Measurements from ENCODE around the gene MSI2. TPM values are rescaled to one million over a fixed set of nuclear protein-coding genes. Genes with fewer than 3 reads are reported as not detected.

MSI2 gene
- total RNA-seq, 1 experiment from 2014 or later: 85.2 TPM

GRCh38 chr17:57404073-57404472 is 147.8 kb downstream of the MSI2 start:
- in situ Hi-C loops (cut with HindIII; ENCODE audit: low pct_unique_long_range_greater_than_20kb, low sequenced_read_pairs): loop anchor here (10.0 kb wide), 1 partner anchor 179 kb away; no protein-coding TSS in a partner anchor

DNA sequence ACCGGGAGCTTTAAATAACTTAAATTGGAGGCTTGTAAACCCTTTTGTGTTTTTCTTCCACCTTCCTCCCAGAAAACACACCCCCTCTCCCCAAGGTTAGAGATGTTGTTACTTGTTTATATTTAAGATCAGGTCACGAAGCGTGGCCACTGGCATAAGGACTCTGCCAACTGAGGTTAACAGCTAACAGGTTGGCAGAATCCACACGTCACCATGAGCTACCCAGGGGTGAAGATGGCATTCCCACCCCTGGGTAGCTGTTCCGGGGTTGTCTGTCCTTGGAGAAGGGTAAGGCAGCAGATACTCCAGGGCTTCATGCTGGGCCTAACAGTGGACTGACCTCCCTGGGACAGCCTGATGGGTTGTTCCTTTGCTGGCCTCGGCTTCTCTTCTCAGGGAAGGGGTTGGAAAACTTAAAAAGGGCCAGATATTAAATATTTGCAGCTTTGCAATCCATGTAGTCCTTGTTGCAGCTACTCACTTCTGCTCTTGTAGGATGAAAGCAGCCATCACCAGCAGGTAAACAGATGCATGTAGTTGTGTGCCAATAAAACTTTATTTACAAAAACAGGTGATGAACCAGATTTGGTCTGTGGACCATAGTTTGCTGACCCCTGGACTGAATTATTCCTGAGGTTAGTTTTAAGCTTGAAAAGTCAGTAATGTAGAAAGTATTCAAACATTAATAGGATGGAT is 148.6 kb downstream of the MSI2 start:
- in situ Hi-C loops (cut with HindIII; ENCODE audit: low pct_unique_long_range_greater_than_20kb, low sequenced_read_pairs): loop anchor here (10.0 kb wide), 1 partner anchor 180 kb away; no protein-coding TSS in a partner anchor
- DNase-seq (ENCODE audit: low read depth, low spot score): no peak

More at GRCh38 chr17:57404073-57404472, 147.8 kb downstream of the MSI2 start:
- peak; percentile 66 for DNase-seq (ENCODE audit: low read depth, low spot score)

DNA sequence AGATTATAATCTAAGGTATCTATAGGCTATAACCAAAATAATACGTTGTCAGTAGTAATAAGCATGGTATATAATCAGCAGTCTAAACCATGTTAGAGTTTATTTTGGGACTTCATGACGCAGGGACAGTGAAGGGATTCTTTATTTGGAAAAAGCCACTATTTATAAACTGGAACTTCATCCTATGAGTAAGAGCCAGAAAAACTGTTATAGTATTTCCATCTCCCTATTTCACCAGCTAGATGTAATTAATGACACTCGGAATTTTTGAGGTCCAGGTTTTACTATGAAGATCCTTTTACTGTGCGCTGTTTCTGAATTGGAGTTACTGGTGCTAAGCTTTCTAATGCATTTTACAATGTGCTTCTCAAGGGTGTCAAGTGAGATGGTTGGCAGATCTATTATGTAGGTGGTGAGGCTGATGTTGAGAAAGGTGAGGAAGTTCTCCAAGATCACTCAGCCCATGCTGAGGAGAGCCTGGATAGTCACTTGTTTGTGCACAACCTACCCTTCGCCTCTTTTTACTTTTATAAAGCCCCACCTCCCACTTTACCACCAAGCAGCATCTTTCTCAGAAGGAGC is 149.3 kb downstream of the MSI2 start:
- in situ Hi-C loops (cut with HindIII; ENCODE audit: low pct_unique_long_range_greater_than_20kb, low sequenced_read_pairs): loop anchor here (10.0 kb wide), 1 partner anchor 181 kb away; no protein-coding TSS in a partner anchor

DNA sequence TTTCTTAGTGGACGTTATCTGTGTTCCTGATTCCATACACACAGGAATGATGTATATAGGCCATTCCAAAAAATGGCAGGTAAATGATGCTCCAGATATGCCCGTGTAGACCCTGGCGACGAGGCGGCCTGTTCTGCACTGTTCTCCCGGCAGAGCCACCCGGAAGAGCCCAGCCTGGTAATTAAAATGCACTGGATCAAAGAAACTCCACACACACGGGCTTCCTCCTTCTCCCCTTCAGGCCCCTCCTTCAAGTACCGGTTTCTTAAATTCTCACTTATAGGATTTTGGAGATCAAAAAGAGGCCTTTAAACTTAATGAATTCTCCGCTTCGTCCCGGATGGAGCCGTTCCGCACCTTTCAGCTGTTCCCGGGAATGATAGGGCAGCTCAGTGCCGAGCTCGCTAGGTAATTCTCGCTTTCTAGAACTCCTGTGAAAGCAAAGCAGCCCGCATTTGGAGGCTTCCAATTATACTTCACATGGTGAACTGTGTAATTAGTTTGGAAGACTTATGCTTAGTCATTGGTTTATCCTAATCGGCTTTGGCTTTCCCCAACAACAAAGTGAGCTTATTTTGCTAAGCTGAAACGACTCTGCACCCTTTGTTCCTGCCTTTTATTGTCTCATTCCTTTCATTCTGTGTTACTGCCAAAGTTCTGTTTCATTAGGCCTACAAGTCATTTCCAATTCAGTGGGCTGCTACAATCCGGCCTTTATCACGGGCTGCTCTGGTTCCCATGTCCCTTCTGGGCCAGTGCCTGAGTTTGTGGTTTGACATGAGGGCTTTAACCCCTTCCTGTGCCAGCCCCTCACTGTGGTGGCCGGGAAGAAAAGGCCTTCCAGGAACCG is 150.0 kb downstream of the MSI2 start:
- peak; percentile 23 for DNase-seq (ENCODE audit: low read depth, low spot score)
- in situ Hi-C loops (cut with HindIII; ENCODE audit: low pct_unique_long_range_greater_than_20kb, low sequenced_read_pairs): loop anchor here (10.0 kb wide), 1 partner anchor 182 kb away; no protein-coding TSS in a partner anchor

More for the DNA sequence above, 149.3 kb downstream of the MSI2 start:
- DNase-seq (ENCODE audit: low read depth, low spot score): no peak

GRCh38 chr17:57406981-57407286 is 150.6 kb downstream of the MSI2 start:
- in situ Hi-C loops (cut with HindIII; ENCODE audit: low pct_unique_long_range_greater_than_20kb, low sequenced_read_pairs): loop anchor here (10.0 kb wide), 1 partner anchor 182 kb away; no protein-coding TSS in a partner anchor
- DNase-seq (ENCODE audit: low read depth, low spot score): no peak

GRCh38 chr17:57407287-57408070 is 151.2 kb downstream of the MSI2 start:
- in situ Hi-C loops (cut with HindIII; ENCODE audit: low pct_unique_long_range_greater_than_20kb, low sequenced_read_pairs): loop anchor here (10.0 kb wide), 1 partner anchor 183 kb away; no protein-coding TSS in a partner anchor
- peak; percentile 37 for DNase-seq (ENCODE audit: low read depth, low spot score)

DNA sequence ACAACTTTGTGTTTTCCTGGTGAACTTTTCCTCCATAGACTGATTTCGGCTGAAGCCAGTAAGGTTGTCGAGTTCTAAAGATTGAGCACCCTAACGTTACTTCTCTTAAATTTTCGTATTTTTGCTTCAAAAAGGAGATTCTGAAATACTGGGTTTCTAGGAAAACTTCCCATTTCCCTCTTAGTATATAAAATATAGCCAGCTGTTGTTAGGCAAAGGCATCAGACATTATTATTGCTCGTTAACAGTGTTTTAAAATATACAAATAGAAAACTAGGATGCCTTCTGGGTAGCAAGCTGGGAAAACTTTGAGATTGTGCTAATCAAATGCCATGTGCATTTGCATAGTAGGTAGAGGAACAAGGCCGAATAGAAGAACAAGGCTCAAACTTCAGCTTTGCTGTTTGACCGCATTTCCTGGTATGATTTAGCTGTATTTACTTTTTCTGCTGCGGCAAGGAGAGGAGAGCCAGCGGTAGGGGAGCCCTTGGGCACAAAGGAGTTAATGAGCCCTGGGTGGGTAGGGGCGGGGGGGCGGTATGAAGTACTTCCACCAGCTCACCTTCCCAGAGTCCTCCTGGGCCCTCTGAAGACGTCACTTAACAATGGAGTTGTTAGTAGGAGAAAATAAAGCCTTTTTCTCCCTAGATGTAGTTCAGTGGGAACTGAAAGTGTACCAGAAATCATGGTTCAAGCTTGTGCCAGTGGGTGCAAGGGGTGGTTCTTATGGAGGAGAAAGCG is 151.9 kb downstream of the MSI2 start:
- no peak for DNase-seq (ENCODE audit: low read depth, low spot score)
- in situ Hi-C loops (cut with HindIII; ENCODE audit: low pct_unique_long_range_greater_than_20kb, low sequenced_read_pairs): loop anchor here (10.0 kb wide), 1 partner anchor 183 kb away; no protein-coding TSS in a partner anchor

GRCh38 chr17:57410169-57410568 is 153.8 kb downstream of the MSI2 start:
- in situ Hi-C loops (cut with HindIII; ENCODE audit: low pct_unique_long_range_greater_than_20kb, low sequenced_read_pairs): no loop called here
- DNase-seq (ENCODE audit: low read depth, low spot score): no peak

DNA sequence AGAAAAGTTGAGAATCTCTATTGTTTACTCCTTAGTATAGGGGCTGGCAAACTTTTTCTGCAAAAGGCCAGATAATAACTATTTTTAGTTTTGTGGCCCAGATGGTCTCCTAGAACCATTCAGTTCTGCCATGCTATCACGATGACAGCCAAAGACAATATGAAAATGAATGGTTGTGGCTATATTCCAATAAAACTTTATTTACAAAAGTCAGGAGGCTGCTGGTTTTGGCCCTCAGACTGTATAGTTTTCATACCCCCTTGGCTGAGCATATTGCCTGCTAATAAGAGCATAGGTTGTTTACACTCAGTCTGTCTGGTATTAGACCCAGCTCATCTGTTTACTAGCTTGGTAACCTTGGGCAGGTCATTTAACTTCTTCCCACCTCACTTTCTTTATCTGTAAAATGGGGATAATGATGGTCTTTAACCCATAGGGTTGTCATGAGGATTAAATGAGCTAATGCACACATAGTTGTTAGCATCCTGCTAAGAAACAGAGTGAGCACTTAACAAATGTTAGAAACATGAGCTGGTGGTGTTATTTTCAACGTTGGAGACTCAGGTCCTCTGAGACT is 156.3 kb downstream of the MSI2 start:
- in situ Hi-C loops (cut with HindIII; ENCODE audit: low pct_unique_long_range_greater_than_20kb, low sequenced_read_pairs): no loop called here

GRCh38 chr17:57413848-57414651 is 157.7 kb downstream of the MSI2 start:
- in situ Hi-C loops (cut with HindIII; ENCODE audit: low pct_unique_long_range_greater_than_20kb, low sequenced_read_pairs): no loop called here

More for the DNA sequence above, 156.3 kb downstream of the MSI2 start:
- no peak for DNase-seq (ENCODE audit: low read depth, low spot score)

DNA sequence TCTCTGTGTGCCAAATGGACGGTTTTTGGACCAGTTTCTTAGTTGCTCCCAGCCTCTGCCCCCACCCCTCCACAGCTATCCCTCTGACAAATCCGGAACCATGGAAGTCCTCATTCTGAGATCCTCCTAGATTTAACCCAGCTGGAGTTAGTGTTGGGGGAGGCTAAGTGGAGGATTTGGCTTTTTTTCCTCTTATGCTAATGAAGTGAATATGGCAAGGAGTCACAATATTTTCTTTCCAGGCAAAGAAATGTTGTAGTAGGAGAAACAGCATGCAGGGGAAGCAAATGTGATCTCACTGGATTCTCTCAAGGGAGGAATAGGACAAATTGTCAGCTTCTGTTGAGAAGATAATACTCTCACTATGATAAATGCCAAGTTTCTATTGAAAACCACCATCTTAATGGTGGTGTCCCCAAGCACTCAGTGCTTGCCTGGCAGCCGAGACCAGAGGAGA is 159.5 kb downstream of the MSI2 start:
- DNase-seq (ENCODE audit: low read depth, low spot score): no peak
- in situ Hi-C loops (cut with HindIII; ENCODE audit: low pct_unique_long_range_greater_than_20kb, low sequenced_read_pairs): no loop called here

More at GRCh38 chr17:57413848-57414651, 157.7 kb downstream of the MSI2 start:
- no peak for DNase-seq (ENCODE audit: low read depth, low spot score)

DNA sequence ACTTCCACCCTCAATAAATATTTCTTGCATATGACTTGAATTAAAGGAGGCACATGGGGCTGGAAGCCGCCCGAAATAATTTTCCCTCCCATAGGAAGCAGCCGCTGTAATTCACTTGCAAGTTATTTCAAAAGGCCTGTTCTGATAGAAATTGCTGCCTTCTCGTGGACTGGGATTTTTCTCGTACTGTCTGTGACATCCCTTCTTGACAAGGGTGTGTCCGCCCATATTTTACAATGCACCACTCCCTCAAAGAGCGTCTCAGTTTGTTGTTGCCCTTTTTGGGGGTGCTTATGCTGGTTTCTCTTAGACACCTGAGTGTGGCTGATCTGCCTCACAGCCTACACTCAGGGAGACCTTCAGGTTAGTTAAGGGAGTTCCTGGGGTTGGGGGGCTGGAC is 160.0 kb downstream of the MSI2 start:
- DNase-seq (ENCODE audit: low read depth, low spot score): no peak
- in situ Hi-C loops (cut with HindIII; ENCODE audit: low pct_unique_long_range_greater_than_20kb, low sequenced_read_pairs): no loop called here

GRCh38 chr17:57417956-57418355 is 161.6 kb downstream of the MSI2 start:
- in situ Hi-C loops (cut with HindIII; ENCODE audit: low pct_unique_long_range_greater_than_20kb, low sequenced_read_pairs): no loop called here
- DNase-seq (ENCODE audit: low read depth, low spot score): no peak

DNA sequence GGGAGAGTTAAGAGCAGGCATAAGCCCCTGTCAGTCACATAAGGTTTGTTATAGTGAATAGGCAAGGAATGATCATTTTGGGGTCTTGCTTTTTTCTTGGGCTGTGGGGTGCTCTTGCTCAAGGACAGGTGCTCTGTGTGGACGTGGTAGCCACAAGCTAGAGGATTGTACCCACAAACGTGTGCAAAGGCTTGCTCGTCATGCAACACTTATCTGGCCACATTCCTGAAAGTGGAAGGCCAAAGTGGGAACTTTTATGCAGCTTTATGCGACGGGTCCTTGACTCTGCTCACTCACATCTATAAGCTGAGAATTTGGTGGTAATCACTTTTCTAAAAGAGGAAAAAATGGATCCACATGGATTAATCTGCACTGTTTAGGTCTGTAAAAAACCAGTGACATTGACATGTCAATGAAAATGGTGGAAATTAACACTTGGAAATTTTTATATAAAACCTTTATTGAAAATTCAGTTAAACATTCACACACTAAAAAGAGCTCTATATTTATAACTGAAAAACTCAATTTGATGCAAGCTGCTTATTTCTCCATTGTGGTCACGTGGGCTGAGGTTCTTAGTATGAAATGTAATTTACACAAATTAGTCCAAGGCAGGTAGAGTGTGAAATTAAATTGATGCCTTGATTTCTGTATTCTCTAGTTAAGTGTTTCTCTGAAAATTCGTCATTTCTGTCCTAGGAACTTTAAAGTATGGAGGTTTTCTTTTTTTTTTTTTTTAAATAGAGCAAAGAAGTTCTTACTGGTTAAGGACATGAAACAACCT is 162.3 kb downstream of the MSI2 start:
- DNase-seq (ENCODE audit: low read depth, low spot score): no peak
- in situ Hi-C loops (cut with HindIII; ENCODE audit: low pct_unique_long_range_greater_than_20kb, low sequenced_read_pairs): no loop called here

DNA sequence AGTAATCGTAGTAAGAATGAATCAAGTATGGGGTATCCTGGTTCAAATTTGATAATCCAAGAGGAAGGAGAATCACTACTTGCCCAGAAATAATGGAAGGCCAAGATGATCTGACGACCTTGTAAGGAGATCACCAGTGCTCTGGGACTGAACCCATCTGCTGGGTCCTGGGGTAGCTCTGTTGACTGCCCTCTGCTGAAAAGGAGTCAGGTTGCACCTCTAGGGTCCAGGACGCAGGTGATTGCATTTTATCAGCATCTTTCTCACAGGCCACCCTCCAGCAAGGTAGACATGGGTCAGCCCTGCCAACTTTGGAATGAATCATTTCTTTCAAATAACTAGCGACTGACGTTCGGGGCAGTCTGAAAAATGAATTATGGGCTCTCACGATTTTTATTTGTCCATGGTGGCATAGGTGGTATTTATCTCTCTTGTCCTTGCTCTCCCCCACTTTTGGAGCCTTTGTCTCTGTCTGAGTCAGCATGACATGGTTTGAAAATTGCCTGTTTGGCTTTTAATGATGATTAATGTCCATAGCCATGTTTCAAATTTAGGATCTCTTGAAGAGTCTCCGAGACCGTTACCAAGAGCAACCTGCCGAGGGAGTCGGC is 163.7 kb downstream of the MSI2 start:
- in situ Hi-C loops (cut with HindIII; ENCODE audit: low pct_unique_long_range_greater_than_20kb, low sequenced_read_pairs): no loop called here
- no peak for DNase-seq (ENCODE audit: low read depth, low spot score)

Data from SK-MEL-5 (cell line).